ENCODE data around the gene TRIM72. TPM values are rescaled to one million over a fixed set of nuclear protein-coding genes. Genes with fewer than 3 reads are reported as not detected.
A peak's percentile ranks its signal among the peaks of the same experiment; 100 is the strongest.

TRIM72 gene
- total and polyA plus RNA-seq, 9 of the 15 experiments (the other 6 are each of a cell fraction or from before 2014, with no cell fraction given) = under 0.01 TPM; not detected in 8

GRCh38 chr16:31253642-31254045 lies 39.7 kb downstream of the TRIM72 start (continued):
- 0 out of 2 replicates have a peak, but pooled peaks have one; percentile 4 for TF ChIP-seq ZBTB5 (IDR thresholded peaks at IDR 0.05)
- no peak for TF ChIP-seq HOMEZ (CRISPR knock-in tag; IDR thresholded peaks at IDR 0.05)
- TF ChIP-seq FOXK2 (conservative IDR thresholded peaks at IDR 0.05 in 1 of 2, IDR thresholded peaks at IDR 0.05 in 1 of 2; ENCODE audit: low read depth in 2 of 2) = no peak; a peak in 2 of 4 replicates
- no peak for TF ChIP-seq MAX (CRISPR knock-in tag; IDR thresholded peaks at IDR 0.05)
- TF ChIP-seq RBBP5 (IDR thresholded peaks at IDR 0.05; ENCODE audit: borderline replicate concordance, insufficient read depth, low read length, poor library complexity, severe bottlenecking) = peak; percentile 53
- peak; percentile 28 to 57 for TF ChIP-seq AFF1 (IDR thresholded peaks at IDR 0.05; ENCODE audit: low read depth in 1 of 2, partially characterized antibody in 2 of 2)
- no peak for TF ChIP-seq TCF7 (IDR thresholded peaks at IDR 0.05; ENCODE audit: borderline replicate concordance)
- peak; percentile 56 for TF ChIP-seq PHF20 (IDR thresholded peaks at IDR 0.05; ENCODE audit: partially characterized antibody)
- TF ChIP-seq FOXA3 (CRISPR knock-in tag; conservative IDR thresholded peaks at IDR 0.05 in 1 of 2, IDR thresholded peaks at IDR 0.05 in 1 of 2) = no peak
- TF ChIP-seq ZNF324 (CRISPR knock-in tag; IDR thresholded peaks at IDR 0.05) = no peak
- no peak for TF ChIP-seq POLR3A (IDR thresholded peaks at IDR 0.05; ENCODE audit: borderline replicate concordance, extremely low read depth, insufficient read depth, insufficient read length)
- TF ChIP-seq MIER1 (IDR thresholded peaks at IDR 0.05; ENCODE audit: low read depth) = no peak
- TF ChIP-seq ZNF140 (CRISPR knock-in tag; IDR thresholded peaks at IDR 0.05) = no peak
- TF ChIP-seq MTA3 (IDR thresholded peaks at IDR 0.05; ENCODE audit: borderline replicate concordance) = 0 out of 2 replicates have a peak, but pooled peaks have one; percentile 64
- no peak for TF ChIP-seq THRB (CRISPR knock-in tag; conservative IDR thresholded peaks at IDR 0.05)
- TF ChIP-seq LEF1 (IDR thresholded peaks at IDR 0.05) = peak; percentile 65
- TF ChIP-seq IFI16 (CRISPR knock-in tag; IDR thresholded peaks at IDR 0.05) = no peak
- TF ChIP-seq NR3C1 (CRISPR knock-in tag; IDR thresholded peaks at IDR 0.05) = no peak
- peak; percentile 71; the same call in 1 of the 2 replicates for TF ChIP-seq ZNF175 (CRISPR knock-in tag; IDR thresholded peaks at IDR 0.05; ENCODE audit: low read depth)

Measured in K562 (cell line).